ENCODE data around the gene ANKRD13A. TPM values are rescaled to one million over a fixed set of nuclear protein-coding genes. Genes with fewer than 3 reads are reported as not detected.
A peak's percentile ranks its signal among the peaks of the same experiment; 100 is the strongest.
"Not testable (repeated sequence)": the region's sequence is repeated elsewhere in the genome, so short reads cannot be mapped to it uniquely, and the experiment has no call there.

The ANKRD13A gene
- total RNA-seq, 1 experiment from 2014 or later = 30.5 TPM

DNA sequence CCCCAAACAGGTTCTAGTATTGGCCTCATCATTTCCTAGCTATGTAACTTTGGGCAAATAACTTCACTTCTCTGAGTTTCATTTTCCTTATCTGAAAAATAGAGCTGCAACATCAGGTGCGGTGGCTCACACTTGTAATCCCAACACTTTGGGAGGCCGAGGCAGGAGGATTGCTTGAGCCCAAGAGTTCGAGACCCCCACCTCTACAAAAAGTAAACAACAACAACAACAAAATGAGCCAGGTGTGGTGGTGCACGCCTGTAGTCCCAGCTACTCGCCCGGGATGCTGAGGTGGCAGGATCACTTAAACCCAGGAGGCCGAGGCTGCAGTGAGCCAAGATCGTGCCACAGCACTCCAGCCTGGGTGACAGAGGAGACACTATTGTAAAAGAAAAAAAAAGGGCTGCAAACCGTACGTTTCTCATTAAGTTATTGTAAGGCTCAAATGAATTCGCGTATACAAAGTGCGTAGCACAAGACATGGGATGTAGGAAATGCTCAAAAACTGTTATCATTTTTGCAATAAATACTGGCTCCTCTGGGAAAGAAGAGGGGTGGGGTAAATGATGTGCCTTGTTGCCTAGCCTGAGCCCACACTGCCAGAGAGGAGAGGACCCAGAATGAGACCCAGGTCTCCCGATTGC lies 48.2 kb downstream of the ANKRD13A start:
- no peak for DNase-seq (ENCODE audit: low spot score)

DNA sequence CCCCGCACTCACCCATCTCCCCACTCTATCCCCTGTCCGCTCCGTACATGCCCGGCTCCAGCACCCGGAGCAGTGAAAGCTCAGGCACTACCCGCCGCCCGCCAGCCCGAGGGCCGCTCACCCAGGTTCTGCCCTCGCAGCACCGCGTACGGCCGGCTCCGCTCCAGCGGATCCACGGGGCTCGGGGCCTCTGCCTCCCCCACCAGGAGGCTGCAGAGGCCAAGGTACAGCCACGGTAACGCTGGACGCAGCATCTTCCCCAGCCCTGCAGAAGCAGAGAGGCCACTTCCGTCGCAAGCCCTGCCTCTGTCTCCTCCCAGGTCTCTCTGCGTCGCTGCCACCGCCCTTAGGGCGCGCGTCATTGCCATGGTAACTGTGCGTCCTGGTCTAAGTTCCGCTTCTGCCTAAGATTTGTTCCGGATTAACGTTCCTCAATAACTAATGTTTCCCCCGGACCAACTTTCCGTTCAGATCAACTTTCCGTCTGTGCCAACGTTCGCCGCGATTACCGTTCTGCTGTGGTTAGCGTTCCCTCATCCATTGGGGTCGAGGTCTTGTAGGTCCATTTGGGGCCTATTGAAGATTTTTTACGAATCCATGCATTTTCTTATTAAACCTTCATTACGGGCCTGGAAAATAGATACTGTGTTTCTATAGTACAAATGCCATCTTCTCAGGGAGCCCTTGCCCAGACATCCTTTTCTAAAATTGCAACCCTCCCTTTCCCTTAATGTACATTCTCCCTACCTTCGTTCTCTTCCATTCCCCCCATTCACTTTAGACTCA lies 49.2 kb downstream of the ANKRD13A start, which contains the start of gene C12orf76:
Gene C12orf76 (minus strand): TSS at position 281 of the 786 bp plus-strand sequence. CDS start 27 bp downstream, at position 254.
- DNase-seq (ENCODE audit: low spot score) = peak; percentile 97

DNA sequence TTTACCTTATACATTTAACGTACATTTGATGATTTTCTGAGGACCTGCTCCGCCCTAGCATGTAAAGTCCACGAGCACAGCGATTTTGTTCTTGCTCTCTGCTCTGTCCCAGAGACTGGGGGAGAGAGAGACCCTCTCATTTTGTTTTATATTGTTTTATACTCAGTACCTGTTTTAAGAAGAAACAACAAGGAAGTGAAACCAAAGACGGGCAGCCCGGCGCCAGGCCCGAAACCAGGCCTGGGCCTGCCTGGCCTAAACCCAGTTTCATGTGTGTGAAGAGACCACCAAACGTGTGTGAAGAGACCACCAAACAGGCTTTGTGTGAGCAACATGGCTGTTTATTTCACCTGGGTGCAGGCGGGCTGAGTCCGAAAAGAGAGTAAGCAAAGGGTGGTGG lies 49.8 kb downstream of the ANKRD13A start:
- DNase-seq (ENCODE audit: low spot score) = not testable (repeated sequence)

DNA sequence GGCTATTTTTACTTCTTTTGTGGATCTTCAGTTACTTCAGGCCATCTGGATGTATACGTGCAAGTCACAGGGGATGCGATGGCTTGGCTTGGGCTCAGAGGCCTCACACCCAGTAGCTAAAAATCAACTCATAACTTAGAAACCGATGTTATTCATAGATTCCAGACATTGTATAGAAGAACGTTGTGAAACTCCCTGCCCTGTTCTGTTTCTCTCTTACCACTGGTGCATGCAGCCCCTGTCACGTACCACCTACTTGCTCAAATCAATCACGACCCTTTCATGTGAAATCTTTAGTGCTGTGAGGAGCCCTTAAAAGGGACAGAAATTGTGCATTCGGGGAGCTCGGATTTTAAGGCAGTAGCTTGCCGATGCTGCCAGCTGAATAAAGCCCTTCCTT lies 50.4 kb downstream of the ANKRD13A start:
- not testable (repeated sequence) for DNase-seq (ENCODE audit: low spot score)

DNA sequence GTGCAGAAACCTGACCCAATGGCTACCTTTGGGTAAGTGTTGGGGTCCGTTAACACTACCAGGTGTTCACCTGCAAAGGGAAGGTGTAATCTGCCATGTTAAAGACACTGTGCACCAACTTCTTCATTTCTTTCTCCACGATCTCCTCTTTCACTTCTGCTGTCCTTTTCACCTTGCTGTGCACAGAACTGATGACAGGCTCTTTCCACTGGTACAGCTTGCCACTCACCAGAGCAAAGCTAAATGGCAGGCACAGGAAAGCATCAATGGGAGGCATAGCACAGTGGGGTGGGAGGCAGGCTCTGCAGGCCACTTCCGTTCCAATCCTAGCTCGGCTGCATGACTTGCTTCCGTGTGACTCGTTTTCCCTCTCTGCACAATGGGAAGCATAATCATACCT lies 51.7 kb downstream of the ANKRD13A start:
- no peak for DNase-seq (ENCODE audit: low spot score)

DNA sequence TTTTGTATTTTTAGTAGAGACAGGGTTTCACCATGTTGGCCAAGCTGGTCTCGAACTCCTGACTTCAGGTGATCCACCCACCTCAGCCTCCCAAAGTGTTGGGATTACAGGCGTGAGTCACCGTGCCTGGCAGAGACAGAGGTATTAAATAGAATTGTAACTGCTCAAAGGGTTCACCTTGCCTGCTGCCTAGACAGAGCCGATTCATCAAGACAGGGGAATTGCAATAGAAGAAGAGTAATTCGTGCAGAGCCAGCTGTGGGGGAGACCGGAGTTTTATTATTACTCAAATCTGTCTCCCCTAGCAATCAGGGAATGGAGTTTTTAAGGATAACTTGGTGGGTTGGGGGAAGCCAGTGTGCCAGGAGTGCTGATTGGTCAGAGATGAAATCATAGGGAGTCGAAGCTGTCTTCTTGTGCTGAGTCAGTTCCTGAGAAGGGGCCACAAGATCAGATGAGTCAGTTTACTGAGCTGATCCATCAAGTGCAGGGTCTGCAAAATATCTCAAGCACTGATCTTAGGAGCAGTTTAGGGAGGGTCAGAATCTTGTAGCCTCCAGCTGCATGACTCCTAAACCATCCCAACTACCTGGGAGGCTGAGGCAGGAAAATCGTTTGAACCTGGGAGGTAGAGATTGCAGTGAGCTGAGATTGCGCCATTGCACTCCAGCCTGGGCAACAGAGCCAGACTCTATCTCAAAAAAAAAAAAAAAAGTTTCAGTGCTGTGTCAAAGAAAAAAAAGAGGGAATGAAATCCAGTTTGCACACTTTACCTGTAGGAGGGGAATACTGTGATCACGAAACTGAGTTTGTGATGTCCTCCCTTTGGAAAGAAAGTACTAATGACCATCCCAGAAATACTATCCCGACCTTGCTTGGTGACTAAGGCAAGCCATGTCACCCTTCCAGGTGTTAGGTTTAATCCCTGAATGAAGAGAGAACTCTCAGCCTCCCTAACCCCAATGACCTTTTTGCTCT lies 56.4 kb downstream of the ANKRD13A start:
- not testable (repeated sequence) for DNase-seq (ENCODE audit: low spot score)

DNA sequence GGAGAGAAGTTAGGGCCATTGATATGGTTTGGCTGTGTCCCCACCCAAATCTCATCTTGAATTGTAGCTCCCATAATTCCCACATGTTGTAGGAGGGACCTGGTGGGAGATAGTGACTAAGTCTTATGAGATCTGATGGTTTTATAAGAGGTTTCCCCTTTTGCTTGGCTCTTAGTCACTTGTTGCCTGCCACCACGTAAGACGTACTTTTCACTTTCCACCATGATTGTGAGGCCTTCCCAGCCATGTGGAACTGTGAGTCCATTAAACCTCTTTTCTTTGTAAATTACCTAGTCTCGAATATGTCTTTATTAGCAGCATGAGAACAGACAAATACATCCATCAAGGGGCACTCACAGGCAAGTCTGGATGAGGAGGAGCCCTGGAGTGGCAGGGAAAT lies 57.4 kb downstream of the ANKRD13A start:
- DNase-seq (ENCODE audit: low spot score) = not testable (repeated sequence)

DNA sequence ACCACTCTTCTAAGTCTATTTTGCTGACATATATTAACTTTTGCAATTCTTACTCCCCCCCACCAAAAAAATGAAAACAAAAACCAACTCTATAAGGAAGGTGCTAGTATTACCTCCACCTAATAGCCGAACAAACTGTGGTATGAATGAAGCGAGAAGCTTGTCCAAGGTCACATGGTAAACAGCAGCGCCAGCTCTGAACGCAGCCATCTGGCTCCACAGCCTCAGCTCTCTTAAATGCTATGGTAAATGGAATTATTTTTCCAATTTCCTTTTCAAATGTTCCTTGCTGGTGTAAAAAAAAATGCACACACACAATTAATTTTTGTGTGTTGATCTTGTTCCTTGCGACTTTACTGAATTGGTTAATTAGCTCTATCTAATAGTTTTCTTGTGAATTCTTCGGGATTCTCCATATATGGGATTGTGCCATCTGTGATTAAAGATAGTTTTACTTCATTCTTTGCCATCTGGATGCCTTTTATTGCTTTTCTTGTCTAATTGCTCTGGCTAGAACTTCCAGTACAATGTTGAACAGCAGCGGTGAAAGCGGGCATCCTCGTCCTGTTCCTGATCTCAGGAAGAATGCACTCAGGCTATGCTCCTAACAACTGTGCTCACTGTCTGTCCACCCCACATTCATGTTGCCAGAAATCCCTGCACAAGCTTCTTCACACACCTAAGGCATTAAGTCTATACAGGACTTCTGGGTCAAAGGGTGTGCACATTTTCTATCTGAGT lies 59.8 kb downstream of the ANKRD13A start:
- no peak for DNase-seq (ENCODE audit: low spot score)

DNA sequence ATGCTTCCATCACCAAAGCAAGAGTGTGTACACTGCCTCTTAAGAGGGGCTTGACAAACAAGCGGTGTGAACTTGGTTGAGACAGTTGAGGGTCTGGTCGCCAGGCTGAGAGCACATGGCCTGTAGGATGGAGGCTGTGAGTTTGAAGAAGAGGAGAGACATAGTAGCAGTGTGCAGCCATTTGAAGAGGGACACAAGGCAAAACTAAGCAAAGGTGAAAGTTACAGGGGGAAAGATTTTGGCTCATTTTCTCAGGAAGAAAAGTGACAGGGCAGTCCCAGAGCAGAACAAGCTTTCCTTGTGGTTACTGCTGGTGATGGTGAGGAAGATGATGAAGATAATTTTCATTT lies 60.4 kb downstream of the ANKRD13A start:
- no peak for DNase-seq (ENCODE audit: low spot score)

DNA sequence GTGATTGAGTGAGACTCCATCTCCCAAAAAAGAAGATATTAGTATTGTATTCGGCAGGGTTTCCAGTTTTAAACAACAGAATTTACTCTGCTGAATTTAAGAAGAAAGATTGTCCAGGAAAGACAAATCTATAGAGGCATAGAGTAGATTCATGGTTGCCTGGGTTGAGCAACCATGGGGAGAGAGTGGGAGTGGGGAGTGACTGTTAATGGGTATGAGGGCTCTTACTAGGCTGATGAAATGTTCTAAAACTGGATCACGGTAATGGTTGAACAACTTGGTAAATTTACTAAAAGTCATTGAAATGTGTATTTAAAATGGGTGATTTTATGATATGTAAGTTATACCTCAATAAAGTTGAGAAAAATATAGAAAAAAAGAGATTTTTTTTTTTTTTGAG lies 63.0 kb downstream of the ANKRD13A start:
- no peak for DNase-seq (ENCODE audit: low spot score)

DNA sequence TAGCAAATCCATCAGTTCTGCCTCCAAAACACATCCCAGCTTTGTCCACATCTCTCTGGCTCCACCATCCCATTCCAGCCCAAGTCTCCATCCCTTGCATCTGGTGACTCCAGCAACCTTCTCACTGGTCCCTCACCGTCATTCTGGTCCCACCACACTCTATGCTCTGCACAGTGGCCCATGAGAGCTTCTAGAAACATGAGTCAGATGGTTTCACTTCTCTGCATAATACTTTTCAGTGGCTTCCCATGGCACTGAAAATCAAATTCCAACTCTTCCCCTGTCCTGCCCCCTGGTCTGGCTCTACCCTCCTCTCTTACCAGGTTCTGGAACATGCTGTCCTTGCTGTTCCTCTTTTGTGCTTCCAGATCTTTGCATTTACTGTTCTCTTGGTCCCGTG lies 66.3 kb downstream of the ANKRD13A start:
- DNase-seq (ENCODE audit: low spot score) = no peak

DNA sequence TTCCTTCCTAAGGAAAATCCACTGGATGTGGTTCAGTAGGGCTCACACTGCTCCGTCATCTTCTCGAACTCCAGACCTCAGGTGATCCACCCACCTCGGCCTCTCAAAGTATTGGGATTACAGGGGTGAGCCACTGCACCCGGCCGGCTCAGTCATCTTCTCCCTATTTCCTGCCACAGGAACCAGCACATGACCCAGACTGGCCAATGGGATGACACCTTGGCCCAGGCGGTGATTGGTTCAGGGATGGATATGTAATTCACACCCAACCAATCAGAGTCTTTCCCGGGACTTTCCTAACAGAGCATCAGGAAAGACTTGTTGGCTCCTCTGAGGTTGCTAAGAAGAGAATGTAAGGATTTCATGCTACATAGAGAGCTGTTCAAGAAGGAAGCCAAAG lies 68.3 kb downstream of the ANKRD13A start:
- no peak for DNase-seq (ENCODE audit: low spot score)

DNA sequence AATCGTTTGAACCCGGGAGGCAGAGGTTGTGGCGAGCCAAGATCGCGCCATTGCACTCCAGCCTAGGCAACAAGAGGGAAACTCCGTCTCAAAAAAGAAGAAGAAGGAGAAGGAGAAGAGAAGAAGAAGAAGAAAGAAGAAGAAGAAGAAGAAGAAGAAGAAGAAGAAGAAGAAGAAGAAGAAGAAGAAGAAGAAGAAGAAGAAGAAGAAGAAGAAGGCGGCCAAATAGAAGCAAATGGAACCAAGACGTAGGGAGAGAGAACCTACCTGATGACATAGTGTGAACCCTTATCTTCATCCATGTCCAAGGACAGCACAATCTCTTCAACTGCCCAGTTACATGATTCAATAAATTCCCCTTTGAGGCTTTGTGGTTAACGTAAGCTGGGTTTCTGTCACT lies 68.9 kb downstream of the ANKRD13A start:
- DNase-seq (ENCODE audit: low spot score) = not testable (repeated sequence)

DNA sequence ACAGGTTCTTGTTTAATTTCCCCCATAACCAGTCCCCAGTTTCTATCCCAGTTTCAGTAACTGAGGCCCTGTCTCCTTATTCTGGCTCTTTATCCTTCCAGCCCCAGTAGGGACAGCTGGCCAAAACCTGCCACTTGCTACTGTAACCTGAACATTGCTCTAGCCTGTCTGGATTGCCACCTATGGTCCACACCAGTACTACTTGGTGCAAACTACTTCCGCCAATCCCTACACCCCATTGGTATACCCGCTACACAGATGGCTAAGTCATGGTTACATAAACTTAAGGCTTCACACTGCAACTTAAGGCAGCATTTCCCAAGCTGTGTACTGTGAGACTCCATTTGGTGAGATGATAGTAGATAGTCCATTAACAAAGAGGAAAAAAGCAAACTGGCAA lies 69.4 kb downstream of the ANKRD13A start:
- no peak for DNase-seq (ENCODE audit: low spot score)

DNA sequence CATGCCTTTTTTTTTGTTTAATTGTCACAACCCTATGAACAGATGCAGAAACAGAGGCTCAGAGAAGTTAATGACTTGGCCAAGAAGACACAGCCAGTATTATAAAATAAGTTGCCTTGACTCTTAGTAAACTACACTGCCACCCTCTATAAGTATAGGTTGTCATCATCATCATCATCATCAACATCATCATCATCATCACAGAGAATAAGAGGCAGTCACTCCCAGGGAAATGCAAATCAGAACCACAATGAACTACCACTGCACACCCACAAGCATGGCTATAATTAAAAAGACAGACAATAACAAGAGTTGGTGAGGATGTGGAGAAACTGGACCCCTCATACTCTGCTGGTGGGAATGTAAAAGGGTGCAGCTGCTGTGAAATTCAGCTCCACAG lies 72.3 kb downstream of the ANKRD13A start:
- DNase-seq (ENCODE audit: low spot score) = no peak

DNA sequence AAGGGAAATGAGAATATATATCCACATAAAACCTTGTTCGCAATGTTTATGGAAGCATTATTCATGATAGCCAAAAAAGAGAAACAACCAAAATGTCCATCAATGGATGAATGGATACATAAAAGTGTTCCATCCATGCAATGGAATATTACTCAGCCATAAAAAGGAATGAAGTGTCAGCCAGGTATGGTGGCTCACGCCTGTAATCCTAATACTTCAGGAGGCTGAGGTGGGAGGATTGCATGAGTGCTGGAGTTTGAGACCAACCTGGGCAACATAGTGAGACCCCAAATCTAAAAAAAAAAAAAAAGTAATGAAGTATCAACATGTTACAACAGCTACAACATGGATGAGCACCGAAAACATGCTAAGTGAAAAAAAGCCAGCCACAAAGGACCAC lies 72.7 kb downstream of the ANKRD13A start:
- DNase-seq (ENCODE audit: low spot score) = no peak

DNA sequence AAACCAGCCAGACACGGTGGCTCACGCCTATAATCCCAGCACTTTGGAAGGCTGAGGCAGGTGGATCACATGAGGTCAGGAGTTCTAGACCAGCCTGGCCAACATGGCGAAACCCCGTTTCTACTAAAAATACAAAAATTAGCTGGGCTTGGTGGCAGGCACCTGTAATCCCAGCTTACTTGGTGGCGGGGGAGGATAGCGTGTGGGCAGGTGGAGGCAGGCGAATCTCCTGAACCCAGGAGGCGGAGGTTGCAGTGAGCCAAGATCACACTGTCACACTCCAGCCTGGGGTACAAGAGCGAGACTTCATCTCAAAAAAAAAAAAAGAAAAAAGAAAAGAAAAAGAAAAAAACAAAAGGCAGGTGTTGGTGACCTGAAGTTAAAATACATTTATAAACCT lies 73.4 kb downstream of the ANKRD13A start:
- DNase-seq (ENCODE audit: low spot score) = not testable (repeated sequence)

DNA sequence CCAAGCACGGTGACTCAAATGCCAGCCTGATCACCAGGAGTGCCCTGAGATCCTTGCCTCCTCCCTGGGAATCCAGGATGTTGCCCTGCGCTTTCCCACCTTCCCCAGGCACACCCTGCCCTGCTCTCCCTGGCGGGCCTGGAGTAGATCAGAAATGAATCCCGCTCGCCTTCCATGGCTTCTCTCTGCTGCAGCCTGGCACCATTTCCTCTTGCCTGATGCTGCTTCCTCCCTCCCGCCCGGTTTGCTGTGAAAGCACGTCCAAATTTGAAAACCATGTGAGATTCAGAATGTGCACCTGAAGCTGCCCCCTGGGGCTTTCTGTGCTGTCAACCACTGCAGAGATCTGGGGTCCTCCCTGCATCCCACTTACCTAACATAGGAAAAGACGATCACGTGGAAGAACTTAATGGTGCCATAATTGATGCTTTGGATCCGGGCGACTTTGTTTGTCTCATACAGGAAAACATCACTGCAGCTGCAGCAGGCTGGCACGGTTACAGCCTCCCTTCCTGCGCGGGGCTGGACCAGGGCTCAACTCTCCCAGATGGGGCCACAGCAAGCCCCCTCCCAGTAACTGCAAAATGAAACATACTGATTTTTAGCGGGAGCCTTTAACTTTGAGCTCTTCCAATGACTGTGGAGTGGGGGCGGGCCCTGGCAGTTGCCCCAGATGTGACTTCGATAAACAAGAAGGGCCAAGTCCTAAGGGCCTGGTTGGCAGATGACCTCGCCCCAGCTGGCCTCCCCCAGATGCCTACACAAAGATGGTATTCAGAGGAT lies 74.0 kb downstream of the ANKRD13A start:
- DNase-seq (ENCODE audit: low spot score) = no peak

DNA sequence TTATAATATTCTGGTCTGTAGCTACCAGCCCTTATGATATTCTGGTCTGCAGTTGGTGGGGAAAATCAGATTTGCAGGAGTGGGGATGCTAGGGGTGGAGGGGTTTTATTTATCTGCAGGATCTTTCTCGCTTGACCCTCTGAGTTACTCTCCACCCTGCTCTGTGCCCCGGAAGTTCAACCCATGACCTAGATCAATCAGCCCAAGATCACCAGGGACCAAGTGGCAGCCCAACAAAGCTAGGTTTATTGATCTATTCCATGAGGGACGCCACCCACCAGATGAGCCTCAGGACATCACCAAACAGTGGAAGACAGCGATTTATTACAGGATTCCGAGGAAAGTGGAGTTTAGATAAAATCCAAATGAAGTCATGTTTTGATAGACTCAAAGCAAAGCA lies 74.9 kb downstream of the ANKRD13A start:
- DNase-seq (ENCODE audit: low spot score) = no peak

DNA sequence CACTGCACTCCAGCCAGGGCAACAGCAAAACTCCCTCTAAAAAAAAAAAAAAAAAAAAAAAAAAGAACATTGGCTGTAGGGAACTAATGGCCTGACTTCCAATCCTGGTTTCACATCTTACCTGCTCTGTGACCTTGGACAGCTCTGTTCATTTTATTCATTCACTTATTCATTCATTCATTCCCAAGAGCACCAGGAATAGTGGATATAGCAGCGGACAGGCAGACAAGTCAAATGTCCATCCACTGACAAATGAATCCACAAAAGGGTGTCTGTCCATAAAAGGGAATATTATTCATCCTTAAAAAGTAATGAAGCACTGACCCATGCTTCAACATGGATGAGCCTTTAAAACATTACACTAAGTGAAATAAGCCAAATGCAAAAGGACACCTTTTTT lies 76.7 kb downstream of the ANKRD13A start:
- no peak for DNase-seq (ENCODE audit: low spot score)

DNA sequence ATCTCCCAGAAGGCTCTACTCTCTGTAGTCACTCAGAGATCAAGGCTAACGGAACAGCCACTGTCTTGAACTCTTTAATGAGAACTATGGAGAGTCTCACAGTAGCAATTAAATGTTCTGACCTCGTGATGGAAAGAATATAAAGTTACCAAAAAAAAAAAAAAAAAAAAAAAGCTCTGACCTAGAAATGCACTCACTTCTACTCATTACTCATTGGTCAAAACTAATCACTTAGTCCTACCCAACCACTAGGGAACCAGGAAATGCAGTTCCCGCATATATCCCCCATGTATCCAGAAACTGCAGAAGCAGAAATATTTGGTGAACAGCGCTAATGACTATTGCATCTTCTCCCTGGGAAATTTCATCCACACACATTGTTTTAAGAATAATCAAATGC lies 78.6 kb downstream of the ANKRD13A start:
- DNase-seq (ENCODE audit: low spot score) = no peak
